Measurements from ENCODE around the gene IL17B. TPM values are rescaled to one million over a fixed set of nuclear protein-coding genes. Genes with fewer than 3 reads are reported as not detected.

The IL17B gene
- total and polyA plus RNA-seq, 2 of the 13 experiments (the other 11 are each of a cell fraction or from before 2014, with no cell fraction given), result 0.29 to 2.6 TPM

DNA sequence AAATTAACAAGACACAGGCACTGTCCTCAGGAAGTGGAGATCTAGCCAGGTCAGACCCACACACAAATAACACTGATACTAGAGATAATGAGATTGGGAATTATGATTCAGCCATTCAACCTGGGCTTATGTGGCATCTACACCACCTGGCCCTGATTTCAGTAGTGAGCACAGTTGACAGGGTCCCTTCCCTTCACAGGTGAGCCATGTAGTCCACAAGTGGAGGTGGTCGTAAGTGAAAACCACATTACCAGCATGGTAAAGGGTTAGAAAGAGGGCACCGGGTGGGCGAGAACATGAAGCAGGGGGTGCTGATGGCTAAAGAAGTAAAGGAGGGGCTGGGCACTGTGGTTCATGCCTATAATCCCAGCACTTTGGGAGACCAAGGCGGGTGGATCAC lies 48.3 kb upstream of the IL17B start:
- WGBS (ENCODE audit: low lambda C conversion rate), result 62% methylated on average over 4 of the region's 4 CpGs
- no peak for ATAC-seq
- Histone ChIP-seq H3K79me2 (ENCODE audit: insufficient read depth, low read length) (no peaks in the 10 kb centered on the region), H3K4me3 (replicated peaks in 1 of 3; ENCODE audit: insufficient read depth in 1 of 3, low read depth in 2 of 3, low read length in 3 of 3) (no peak overlapping the region), H2AFZ (ENCODE audit: low read length) (no peak overlapping the region), H3K9me3 (ENCODE audit: low read length) (no peaks in the 10 kb centered on the region), H3K4me1 (ENCODE audit: insufficient read depth, low read length) (peaks cover 75% of the 10 kb centered on the region), H4K20me1 (ENCODE audit: insufficient read depth, low read length) (no peaks in the 10 kb centered on the region), H3K9ac (ENCODE audit: insufficient read depth, low read depth, low read length) (no peak overlapping the region), H3K27ac (ENCODE audit: extremely low read length, insufficient read depth, low read length) (no peak overlapping the region), H3K4me2 (ENCODE audit: low read depth, low read length) (no peak overlapping the region), H3K36me3 (replicated peaks in 1 of 2; ENCODE audit: control insufficient read depth in 1 of 2, insufficient read depth in 2 of 2, low read length in 2 of 2) (no peaks in the 10 kb centered on the region), H3K27me3 (ENCODE audit: control insufficient read depth in 1 of 2, insufficient read depth in 2 of 2, low read length in 2 of 2) (no peaks in the 10 kb centered on the region)
- no peak for DNase-seq (ENCODE audit: low spot score)
- intact Hi-C loops (cut with micrococcal nuclease; ENCODE audit: unreplicated experiment), result no loop called here
- in situ Hi-C loops (cut with HindIII; ENCODE audit: extremely low pct_ligation_motif_present, low pct_unique_long_range_greater_than_20kb), result no loop called here
- POLR2A ChIA-PET, result no interaction called here
- no TSS peak for BruUV-seq (replicated peaks)
- CTCF ChIA-PET (ENCODE audit: low intra/inter-chr PET ratio, low total read pairs), result no interaction called here
- FAIRE-seq, result no peak
- TF ChIP-seq ZNF143 (CRISPR knock-in tag; IDR thresholded peaks at IDR 0.05) (no peak), NBN (conservative IDR thresholded peaks at IDR 0.05) (no peak), SIN3B (IDR thresholded peaks at IDR 0.05; ENCODE audit: low read length) (no peak), PTBP1 (IDR thresholded peaks at IDR 0.05; ENCODE audit: low read depth, low read length, poor library complexity, severe bottlenecking) (no peak), NFIC (IDR thresholded peaks at IDR 0.05; ENCODE audit: low read length) (no peak), ESRRA (CRISPR knock-in tag; IDR thresholded peaks at IDR 0.05; ENCODE audit: low read depth) (no peak), ZNF12 (CRISPR knock-in tag; IDR thresholded peaks at IDR 0.05) (no peak), MBD4 (IDR thresholded peaks at IDR 0.05; ENCODE audit: borderline replicate concordance, low read length) (no peak), CC2D1A (CRISPR knock-in tag; IDR thresholded peaks at IDR 0.05) (no peak), MBNL3 (CRISPR knock-in tag; conservative IDR thresholded peaks at IDR 0.05) (no peak), RBM22 (optimal IDR thresholded peaks at IDR 0.05; ENCODE audit: low read length) (no peak), JUND (CRISPR knock-in tag; IDR thresholded peaks at IDR 0.05) (no peak)
- TF ChIP-seq, protein P1, sequence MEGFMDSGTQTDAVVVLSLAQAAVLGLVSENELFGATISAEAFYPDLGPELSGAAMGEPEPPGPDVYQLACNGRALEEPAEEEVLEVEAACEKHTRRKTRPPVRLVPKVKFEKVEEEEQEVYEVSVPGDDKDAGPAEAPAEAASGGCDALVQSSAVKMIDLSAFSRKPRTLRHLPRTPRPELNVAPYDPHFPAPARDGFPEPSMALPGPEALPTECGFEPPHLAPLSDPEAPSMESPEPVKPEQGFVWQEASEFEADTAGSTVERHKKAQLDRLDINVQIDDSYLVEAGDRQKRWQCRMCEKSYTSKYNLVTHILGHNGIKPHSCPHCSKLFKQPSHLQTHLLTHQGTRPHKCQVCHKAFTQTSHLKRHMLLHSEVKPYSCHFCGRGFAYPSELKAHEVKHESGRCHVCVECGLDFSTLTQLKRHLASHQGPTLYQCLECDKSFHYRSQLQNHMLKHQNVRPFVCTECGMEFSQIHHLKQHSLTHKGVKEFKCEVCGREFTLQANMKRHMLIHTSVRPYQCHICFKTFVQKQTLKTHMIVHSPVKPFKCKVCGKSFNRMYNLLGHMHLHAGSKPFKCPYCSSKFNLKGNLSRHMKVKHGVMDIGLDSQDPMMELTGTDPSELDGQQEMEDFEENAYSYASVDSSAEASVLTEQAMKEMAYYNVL (CRISPR knock-in tag; IDR thresholded peaks at IDR 0.05; ENCODE audit: borderline replicate concordance), result no peak
- TF ChIP-seq, protein P2, sequence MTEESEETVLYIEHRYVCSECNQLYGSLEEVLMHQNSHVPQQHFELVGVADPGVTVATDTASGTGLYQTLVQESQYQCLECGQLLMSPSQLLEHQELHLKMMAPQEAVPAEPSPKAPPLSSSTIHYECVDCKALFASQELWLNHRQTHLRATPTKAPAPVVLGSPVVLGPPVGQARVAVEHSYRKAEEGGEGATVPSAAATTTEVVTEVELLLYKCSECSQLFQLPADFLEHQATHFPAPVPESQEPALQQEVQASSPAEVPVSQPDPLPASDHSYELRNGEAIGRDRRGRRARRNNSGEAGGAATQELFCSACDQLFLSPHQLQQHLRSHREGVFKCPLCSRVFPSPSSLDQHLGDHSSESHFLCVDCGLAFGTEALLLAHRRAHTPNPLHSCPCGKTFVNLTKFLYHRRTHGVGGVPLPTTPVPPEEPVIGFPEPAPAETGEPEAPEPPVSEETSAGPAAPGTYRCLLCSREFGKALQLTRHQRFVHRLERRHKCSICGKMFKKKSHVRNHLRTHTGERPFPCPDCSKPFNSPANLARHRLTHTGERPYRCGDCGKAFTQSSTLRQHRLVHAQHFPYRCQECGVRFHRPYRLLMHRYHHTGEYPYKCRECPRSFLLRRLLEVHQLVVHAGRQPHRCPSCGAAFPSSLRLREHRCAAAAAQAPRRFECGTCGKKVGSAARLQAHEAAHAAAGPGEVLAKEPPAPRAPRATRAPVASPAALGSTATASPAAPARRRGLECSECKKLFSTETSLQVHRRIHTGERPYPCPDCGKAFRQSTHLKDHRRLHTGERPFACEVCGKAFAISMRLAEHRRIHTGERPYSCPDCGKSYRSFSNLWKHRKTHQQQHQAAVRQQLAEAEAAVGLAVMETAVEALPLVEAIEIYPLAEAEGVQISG (CRISPR knock-in tag; IDR thresholded peaks at IDR 0.05), result no peak
- TF ChIP-seq, protein P3, sequence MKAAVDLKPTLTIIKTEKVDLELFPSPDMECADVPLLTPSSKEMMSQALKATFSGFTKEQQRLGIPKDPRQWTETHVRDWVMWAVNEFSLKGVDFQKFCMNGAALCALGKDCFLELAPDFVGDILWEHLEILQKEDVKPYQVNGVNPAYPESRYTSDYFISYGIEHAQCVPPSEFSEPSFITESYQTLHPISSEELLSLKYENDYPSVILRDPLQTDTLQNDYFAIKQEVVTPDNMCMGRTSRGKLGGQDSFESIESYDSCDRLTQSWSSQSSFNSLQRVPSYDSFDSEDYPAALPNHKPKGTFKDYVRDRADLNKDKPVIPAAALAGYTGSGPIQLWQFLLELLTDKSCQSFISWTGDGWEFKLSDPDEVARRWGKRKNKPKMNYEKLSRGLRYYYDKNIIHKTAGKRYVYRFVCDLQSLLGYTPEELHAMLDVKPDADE (CRISPR knock-in tag; IDR thresholded peaks at IDR 0.05), result no peak
- TF ChIP-seq, protein P4, sequence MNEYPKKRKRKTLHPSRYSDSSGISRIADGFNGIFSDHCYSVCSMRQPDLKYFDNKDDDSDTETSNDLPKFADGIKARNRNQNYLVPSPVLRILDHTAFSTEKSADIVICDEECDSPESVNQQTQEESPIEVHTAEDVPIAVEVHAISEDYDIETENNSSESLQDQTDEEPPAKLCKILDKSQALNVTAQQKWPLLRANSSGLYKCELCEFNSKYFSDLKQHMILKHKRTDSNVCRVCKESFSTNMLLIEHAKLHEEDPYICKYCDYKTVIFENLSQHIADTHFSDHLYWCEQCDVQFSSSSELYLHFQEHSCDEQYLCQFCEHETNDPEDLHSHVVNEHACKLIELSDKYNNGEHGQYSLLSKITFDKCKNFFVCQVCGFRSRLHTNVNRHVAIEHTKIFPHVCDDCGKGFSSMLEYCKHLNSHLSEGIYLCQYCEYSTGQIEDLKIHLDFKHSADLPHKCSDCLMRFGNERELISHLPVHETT (CRISPR knock-in tag; conservative IDR thresholded peaks at IDR 0.05), result no peak
